ENCODE results near the gene LLGL1. TPM values are rescaled to one million over a fixed set of nuclear protein-coding genes. Genes with fewer than 3 reads are reported as not detected.

LLGL1 gene
- total and polyA plus RNA-seq, 2 donors (not counting 3 experiments of a cell fraction or from before 2014, with no cell fraction given), result 34.9 to 47.1 TPM

DNA sequence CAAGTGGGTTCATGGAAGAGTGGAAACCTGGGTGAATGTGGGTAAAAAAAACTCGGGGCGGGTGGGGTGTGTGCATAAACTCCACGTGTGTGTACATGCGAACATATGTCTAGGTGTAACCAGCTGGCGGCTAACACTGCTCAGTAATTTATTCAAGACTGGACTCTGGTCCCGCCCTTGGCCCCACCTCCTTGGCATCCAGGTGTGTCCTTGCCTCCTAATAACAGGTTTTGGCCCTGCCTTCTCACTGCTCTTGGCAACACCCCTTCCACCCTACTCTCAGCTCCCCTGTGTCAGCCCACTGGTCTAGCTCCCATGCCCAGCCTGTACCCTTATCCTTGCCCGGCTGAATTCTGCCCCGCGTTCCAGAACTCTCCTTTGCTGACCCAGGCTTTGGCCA, 24.8 kb downstream of the LLGL1 start:
- no peak overlapping the region for H3K27ac ChIP-seq (ENCODE audit: insufficient read depth, low read depth, low read length)
- peaks cover 15 to 65% of the 10 kb centered on the region in 2 experiments for H3K36me3 ChIP-seq (ENCODE audit: control insufficient read depth in 2 of 2, extremely low read depth in 1 of 2, insufficient read depth in 2 of 2, low read length in 2 of 2)
- DNase-seq (ENCODE audit: low read depth, low spot score) (no peak), FAIRE-seq (no peak)
- H3K9me3 ChIP-seq (replicated peaks; ENCODE audit: control insufficient read depth, insufficient read depth, low read length), result no peaks in the 10 kb centered on the region
- no peaks in the 10 kb centered on the region for H3K9me1 ChIP-seq (replicated peaks; ENCODE audit: control insufficient read depth, extremely low read depth, insufficient read depth, low read length)
- H3K4me3 ChIP-seq (replicated peaks in 1 of 3; ENCODE audit: insufficient read depth in 1 of 3, low read depth in 1 of 3, low read length in 3 of 3), result no peak overlapping the region
- H4K20me1 ChIP-seq (replicated peaks; ENCODE audit: control insufficient read depth, extremely low read depth, insufficient read depth, low read length), result no peaks in the 10 kb centered on the region
- intact Hi-C loops (cut with micrococcal nuclease) (no loop called here), dilution Hi-C loops (cut with MboI; ENCODE audit: extremely low pct_ligation_motif_present, low sequenced_read_pairs) (no loop called here)
- ChIA-PET CTCF (no interaction called here), POLR2A (no interaction called here)
- H3K4me2 ChIP-seq (ENCODE audit: insufficient read depth, low read length), result no peak overlapping the region
- H3K4me1 ChIP-seq (ENCODE audit: control insufficient read depth, extremely low read depth, insufficient read depth, low read length), result peaks cover 23% of the 10 kb centered on the region
- no peak overlapping the region for H2AFZ ChIP-seq (ENCODE audit: low read depth, low read length)
- no TSS peak for BruUV-seq (replicated peaks)
- TF ChIP-seq EZH2 (IDR thresholded peaks at IDR 0.05; ENCODE audit: borderline replicate concordance, low read depth, low read length, severe bottlenecking) (no peak), FOS (IDR thresholded peaks at IDR 0.05; ENCODE audit: borderline replicate concordance, insufficient read depth, low read length) (no peak), MYC (IDR thresholded peaks at IDR 0.05; ENCODE audit: low read depth, low read length) (no peak), POLR2A (IDR thresholded peaks at IDR 0.05; ENCODE audit: low read depth, low read length) (no peak), JUN (IDR thresholded peaks at IDR 0.05; ENCODE audit: borderline replicate concordance, insufficient read depth, insufficient read length, low read depth) (no peak), POLR2AphosphoS5 (IDR thresholded peaks at IDR 0.05; ENCODE audit: insufficient read depth, low read depth, low read length) (no peak), GATA2 (IDR thresholded peaks at IDR 0.05; ENCODE audit: insufficient read depth, insufficient read length, low read depth, low read length) (no peak)
- TF ChIP-seq, protein P1, sequence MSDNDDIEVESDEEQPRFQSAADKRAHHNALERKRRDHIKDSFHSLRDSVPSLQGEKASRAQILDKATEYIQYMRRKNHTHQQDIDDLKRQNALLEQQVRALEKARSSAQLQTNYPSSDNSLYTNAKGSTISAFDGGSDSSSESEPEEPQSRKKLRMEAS (IDR thresholded peaks at IDR 0.05; ENCODE audit: insufficient read depth, insufficient read length), result no peak
- TF ChIP-seq, protein P2, sequence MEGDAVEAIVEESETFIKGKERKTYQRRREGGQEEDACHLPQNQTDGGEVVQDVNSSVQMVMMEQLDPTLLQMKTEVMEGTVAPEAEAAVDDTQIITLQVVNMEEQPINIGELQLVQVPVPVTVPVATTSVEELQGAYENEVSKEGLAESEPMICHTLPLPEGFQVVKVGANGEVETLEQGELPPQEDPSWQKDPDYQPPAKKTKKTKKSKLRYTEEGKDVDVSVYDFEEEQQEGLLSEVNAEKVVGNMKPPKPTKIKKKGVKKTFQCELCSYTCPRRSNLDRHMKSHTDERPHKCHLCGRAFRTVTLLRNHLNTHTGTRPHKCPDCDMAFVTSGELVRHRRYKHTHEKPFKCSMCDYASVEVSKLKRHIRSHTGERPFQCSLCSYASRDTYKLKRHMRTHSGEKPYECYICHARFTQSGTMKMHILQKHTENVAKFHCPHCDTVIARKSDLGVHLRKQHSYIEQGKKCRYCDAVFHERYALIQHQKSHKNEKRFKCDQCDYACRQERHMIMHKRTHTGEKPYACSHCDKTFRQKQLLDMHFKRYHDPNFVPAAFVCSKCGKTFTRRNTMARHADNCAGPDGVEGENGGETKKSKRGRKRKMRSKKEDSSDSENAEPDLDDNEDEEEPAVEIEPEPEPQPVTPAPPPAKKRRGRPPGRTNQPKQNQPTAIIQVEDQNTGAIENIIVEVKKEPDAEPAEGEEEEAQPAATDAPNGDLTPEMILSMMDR (IDR thresholded peaks at IDR 0.05; ENCODE audit: extremely low read depth in 1 of 2, insufficient read depth in 1 of 2, low read depth in 1 of 2, low read length in 2 of 2), result no peak
- no peaks in the 10 kb centered on the region for H3K79me2 ChIP-seq (ENCODE audit: control insufficient read depth, insufficient read depth, low read length)
- H3K9ac ChIP-seq (replicated peaks; ENCODE audit: extremely low read depth, insufficient read depth, low read length), result no peak overlapping the region
- H3K27me3 ChIP-seq (ENCODE audit: control insufficient read depth in 2 of 2, insufficient read depth in 2 of 2, low read length in 2 of 2), result no peaks in the 10 kb centered on the region
